Right lobe of liver (tissue), 4 donors: ENCODE data around the gene SLC44A2.

Source experiments
- CTCF ChIP-seq, 4 donors: fragments of 200-600 bp in 3 of 4; fragments of 450-650 bp in 1 of 4; IDR thresholded peaks; one replicate each; pipeline versions ENCODE4 v1.5.1 to v1.8.0; 2016 to 2022; ENCODE audit warnings: antibody characterized with exemption in 4 of 4, mild to moderate bottlenecking in 2 of 4
- POLR2A ChIP-seq: fragments of 450-650 bp; IDR thresholded peaks from one replicate; pipeline ENCODE4 v1.6.1; 2017; ENCODE audit warnings: antibody characterized with exemption, mild to moderate bottlenecking
- donor health status: DM: no; HTN: no; CAD: no.
- donor health status: DM: no; HTN: no; CAD: no.
- donor health status: DM: no; HTN: yes; CAD: no.

- TF ChIP-seq POLR2A = no peak
- TF ChIP-seq CTCF (IDR thresholded peaks at IDR 0.05) = no peak
Observed at GRCh38 chr19:10685210-10685609, 59.9 kb downstream of the SLC44A2 start.
